K562 (cell line): ENCODE measurements around the gene DTNBP1.

ENCODE experiments used
- BRCA1 ChIP-seq, 2 experiments: fragments of 450-650 bp in 1 of 2; sonication (generic) in 1 of 2; formaldehyde crosslinking in 1 of 2; IDR thresholded peaks; 2 replicates each; pipeline versions ENCODE4 v1.5.0 to v1.6.1; 2017 to 2020; ENCODE audit warnings: mild to moderate bottlenecking in 1 of 2, missing genetic modification reagents in 1 of 2
- CREM ChIP-seq: IDR thresholded peaks from 2 replicates; pipeline ENCODE4 v1.6.1; 2014; ENCODE audit warnings: antibody characterized with exemption, low read depth
- FOSL1 ChIP-seq: fragments of 200-800 bp; sonication (Bioruptor generic); conservative IDR thresholded peaks from 2 replicates; pipeline ENCODE4 v1.6.1; 2016; ENCODE audit warnings: missing genetic modification characterization, missing compliant biosample characterization
- HNRNPL ChIP-seq: fragments of 200-400 bp; formaldehyde crosslinking; IDR thresholded peaks from 2 replicates; pipeline ENCODE4 v1.6.1; 2017; ENCODE audit warnings: low read depth, mild to moderate bottlenecking, low read length
- RAD21 ChIP-seq, 2 experiments: fragments of 250-450 bp in 1 of 2; fragments of 450-650 bp in 1 of 2; sonication (Bioruptor Pico) in 1 of 2; formaldehyde crosslinking in 1 of 2; IDR thresholded peaks in 1 of 2; conservative IDR thresholded peaks in 1 of 2; 2 replicates each; pipeline versions ENCODE4 v1.4.0 to v1.8.0; 2020 to 2022; ENCODE audit warnings: mild to moderate bottlenecking in 2 of 2, moderate library complexity in 1 of 2
- RBFOX2 ChIP-seq: fragments of 200-400 bp; formaldehyde crosslinking; IDR thresholded peaks from 2 replicates; pipeline ENCODE4 v1.6.1; 2017; ENCODE audit warnings: low read depth, mild to moderate bottlenecking, low read length, moderate library complexity
- ZFP36 ChIP-seq: fragments of 150-350 bp; IDR thresholded peaks from 2 replicates; pipeline ENCODE4 v1.6.1; 2018; ENCODE audit warnings: low read length, low read depth; ENCODE audit not compliant: partially characterized antibody
- ZNF354B ChIP-seq: fragments of 250-450 bp; sonication (Bioruptor Pico); IDR thresholded peaks from 2 replicates; pipeline ENCODE4 v1.4.0; 2020
- ZNF696 ChIP-seq: fragments of 250-450 bp; sonication (Bioruptor Pico); conservative IDR thresholded peaks from 2 replicates; pipeline ENCODE4 v1.4.0; 2020; ENCODE audit warnings: mild to moderate bottlenecking, moderate library complexity
- ZNF77 ChIP-seq: fragments of 250-450 bp; sonication (Bioruptor Pico); IDR thresholded peaks from 2 replicates; pipeline ENCODE4 v1.5.0; 2020
- ZZZ3 ChIP-seq: fragments of 450-650 bp; IDR thresholded peaks from 2 replicates; pipeline ENCODE4 v1.6.1; 2016; ENCODE audit warnings: antibody characterized with exemption, mild to moderate bottlenecking, moderate library complexity
- TF ChIP-seq, protein P1 (sequence below): fragments of 250-450 bp; sonication (Bioruptor Pico); IDR thresholded peaks from 2 replicates; pipeline ENCODE4 v1.4.0; 2020; ENCODE audit warnings: mild to moderate bottlenecking

DNA sequence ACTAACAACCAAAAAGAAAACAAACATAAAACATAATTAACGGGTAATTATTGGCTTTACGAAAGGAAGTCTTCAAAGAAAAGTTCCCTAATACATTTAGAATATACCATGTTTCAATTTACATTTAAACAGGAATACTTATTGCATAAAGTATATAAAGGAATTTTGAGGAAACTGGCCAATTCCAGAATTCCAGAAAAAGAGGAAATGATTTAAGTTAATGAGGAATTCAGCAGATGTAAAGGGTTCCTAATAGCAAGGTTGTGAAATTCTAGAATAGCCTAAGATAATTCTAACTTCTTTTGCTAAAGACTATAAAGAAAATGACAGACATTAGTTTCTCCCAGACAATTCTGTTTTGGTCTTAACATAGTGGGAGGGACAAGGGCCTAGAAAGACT is 35.0 kb downstream of the DTNBP1 start:
- no peak for TF ChIP-seq RAD21 (CRISPR knock-in tag; conservative IDR thresholded peaks at IDR 0.05 in 1 of 2, IDR thresholded peaks at IDR 0.05 in 1 of 2)
- TF ChIP-seq FOSL1 (tag): no peak
- TF ChIP-seq ZZZ3: no peak
- no peak for TF ChIP-seq ZNF696 (CRISPR knock-in tag)
- TF ChIP-seq BRCA1 (IDR thresholded peaks at IDR 0.05): no peak
- TF ChIP-seq BRCA1 (CRISPR knock-in tag; IDR thresholded peaks at IDR 0.05): no peak
- TF ChIP-seq ZFP36: no peak
- TF ChIP-seq ZNF354B: no peak
- no peak for TF ChIP-seq HNRNPL
- no peak for TF ChIP-seq CREM
- no peak for TF ChIP-seq ZNF77 (CRISPR knock-in tag)
- TF ChIP-seq RBFOX2: no peak
- TF ChIP-seq, protein P1, sequence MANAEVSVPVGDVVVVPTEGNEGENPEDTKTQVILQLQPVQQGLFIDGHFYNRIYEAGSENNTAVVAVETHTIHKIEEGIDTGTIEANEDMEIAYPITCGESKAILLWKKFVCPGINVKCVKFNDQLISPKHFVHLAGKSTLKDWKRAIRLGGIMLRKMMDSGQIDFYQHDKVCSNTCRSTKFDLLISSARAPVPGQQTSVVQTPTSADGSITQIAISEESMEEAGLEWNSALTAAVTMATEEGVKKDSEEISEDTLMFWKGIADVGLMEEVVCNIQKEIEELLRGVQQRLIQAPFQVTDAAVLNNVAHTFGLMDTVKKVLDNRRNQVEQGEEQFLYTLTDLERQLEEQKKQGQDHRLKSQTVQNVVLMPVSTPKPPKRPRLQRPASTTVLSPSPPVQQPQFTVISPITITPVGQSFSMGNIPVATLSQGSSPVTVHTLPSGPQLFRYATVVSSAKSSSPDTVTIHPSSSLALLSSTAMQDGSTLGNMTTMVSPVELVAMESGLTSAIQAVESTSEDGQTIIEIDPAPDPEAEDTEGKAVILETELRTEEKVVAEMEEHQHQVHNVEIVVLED (CRISPR knock-in tag): no peak
